GM19043 (cell line): Measurements from ENCODE around the gene MTFP1.
A peak's percentile ranks its signal among the peaks of the same experiment; 100 is the strongest.

Experiments used
- ATAC-seq: cut with Tn5 transposase; IDR thresholded peaks from one replicate; pipeline ENCODE4 v1.9.1; 2021; ENCODE audit warnings: low read depth; ENCODE audit not compliant: unreplicated experiment

Gene MTFP1

GRCh38 chr22:30425616-30426387 is at the start of gene MTFP1:
TSS of gene MTFP1 (plus strand) at chr22:30425768. CDS start at chr22:30425880, 112 bp downstream.
- no peak for ATAC-seq

DNA sequence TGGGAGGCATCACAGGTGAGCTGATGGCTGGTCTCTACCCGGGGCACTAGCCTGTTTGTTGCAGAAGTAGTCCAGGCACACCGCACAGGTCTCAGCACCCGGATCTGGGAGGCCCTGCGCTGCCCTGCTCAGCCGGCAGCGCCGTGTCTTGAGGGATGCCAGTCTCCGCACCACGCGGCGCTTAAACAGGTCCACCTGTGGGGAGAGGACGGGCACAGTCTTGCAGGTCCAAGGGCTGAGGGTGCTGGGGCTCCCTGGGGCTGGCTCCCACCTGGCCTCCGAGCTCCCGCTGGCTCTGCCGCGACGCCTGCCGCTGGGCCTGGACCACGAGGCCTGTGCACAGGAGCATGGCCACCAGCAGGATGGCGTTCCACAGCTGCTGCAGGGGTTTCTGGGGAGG is 45.6 kb upstream of the MTFP1 start:
- no peak for ATAC-seq

DNA sequence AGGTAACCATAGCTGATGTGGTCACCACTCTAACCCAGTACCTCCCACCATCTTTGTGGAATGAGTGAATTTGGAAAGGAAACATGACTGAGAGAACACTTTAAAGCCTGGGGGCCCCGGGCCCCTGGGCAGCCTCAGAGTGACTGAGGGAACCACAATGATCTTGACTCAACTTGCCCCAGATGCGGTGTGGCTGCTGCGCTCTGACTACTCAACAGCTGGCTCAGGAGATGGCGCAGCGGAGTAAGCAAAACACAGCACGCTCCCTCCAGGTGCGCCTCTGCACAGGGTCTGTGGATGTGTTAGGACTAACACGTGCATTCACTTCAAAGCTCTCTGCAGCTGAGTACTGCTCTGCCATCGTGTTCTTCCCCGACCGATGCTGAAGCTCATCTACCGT is 44.3 kb upstream of the MTFP1 start:
- ATAC-seq, result no peak

DNA sequence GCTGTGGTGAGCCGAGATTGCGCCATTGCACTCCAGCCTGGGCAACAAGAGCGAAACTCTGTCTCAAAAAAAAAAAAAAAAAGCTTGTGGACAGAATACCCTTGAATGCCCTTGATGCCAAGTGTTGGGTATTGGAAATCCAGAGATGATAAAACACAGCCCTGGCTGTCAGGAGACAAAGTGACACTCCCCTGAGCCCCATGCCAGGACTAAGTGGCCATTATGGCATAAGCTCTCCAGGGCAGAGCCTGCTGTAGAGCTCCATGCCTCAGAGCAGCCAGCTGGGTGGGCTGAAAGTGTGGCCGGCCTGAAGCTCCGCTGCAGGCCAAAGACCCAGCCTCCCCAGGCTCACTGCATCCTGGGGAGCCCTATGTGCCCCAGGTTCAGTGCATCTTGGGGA is 43.2 kb upstream of the MTFP1 start:
- ATAC-seq, result no peak

GRCh38 chr22:30383061-30383460 is 42.5 kb upstream of the MTFP1 start:
- no peak for ATAC-seq

GRCh38 chr22:30385942-30386341 is 39.6 kb upstream of the MTFP1 start:
- ATAC-seq, result no peak

DNA sequence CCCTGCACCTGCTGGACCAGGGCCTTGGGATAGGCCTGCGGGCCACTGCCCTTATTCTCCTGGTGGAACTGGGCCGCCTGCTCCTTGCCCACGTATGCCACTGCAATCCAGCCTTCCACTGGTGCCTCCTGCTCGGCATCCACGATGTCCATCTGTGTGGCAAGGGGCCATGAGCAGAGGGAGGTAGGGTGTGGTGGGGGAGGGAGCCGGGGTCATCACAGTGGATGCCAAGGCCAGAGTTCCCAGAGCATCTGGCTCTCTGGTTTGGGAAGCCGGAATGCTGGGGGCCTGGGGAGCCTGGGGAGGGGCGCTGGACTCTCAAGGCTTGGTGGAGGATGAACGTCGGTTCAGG is 39.0 kb upstream of the MTFP1 start:
- ATAC-seq, result no peak

DNA sequence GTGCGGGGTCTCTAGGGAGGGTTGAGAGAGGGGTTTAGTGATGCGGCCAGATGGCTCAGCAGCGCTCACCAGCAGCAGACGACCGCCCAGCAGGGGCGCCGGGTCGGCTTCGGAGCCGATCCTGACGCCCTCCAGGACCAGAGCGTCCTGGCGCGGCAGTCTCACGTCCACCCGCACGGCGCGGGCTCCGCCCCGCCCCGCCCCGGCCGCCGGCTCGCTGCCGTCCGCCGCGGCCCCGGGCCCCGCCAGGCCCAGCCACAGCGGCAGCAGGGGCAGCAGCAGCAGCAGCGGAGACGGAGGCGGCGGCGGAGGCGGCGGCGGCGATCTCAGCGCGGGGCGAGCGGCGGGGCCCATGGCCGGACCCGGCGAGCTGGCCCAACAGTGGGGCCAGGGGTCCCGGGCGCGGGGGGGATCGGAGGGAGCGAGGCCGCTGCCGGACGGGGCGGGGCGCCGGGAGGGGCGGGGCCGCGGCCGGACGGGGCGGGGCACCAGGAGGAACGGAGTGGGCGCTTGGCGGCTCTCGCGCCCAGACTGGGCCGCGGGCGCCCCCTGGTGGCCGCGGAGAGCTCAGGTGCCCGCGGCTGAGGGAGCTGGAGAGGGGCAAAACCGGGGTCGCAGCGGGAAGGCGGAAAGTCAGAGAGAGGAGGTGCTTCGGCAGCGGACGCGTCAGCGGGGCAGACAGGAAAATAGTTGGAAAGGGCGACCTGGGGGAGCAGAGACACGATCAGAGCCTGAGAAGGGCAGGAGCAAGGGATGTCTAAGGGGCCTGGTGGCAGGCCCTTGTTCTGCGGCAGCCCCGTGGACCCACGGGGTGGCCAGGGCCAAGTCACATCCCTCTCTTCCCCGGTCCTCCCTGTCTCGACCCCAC is 38.4 kb upstream of the MTFP1 start, which contains the start of gene RNF215:
RNF215 (minus strand) TSS at position 452 of the 868 bp plus-strand sequence; CDS start at position 354, 98 bp downstream.
- peak; percentile 55 for ATAC-seq

- ATAC-seq, result no peak
These were observed 34.4 kb upstream of the MTFP1 start for GRCh38 chr22:30390974-30391691.

DNA sequence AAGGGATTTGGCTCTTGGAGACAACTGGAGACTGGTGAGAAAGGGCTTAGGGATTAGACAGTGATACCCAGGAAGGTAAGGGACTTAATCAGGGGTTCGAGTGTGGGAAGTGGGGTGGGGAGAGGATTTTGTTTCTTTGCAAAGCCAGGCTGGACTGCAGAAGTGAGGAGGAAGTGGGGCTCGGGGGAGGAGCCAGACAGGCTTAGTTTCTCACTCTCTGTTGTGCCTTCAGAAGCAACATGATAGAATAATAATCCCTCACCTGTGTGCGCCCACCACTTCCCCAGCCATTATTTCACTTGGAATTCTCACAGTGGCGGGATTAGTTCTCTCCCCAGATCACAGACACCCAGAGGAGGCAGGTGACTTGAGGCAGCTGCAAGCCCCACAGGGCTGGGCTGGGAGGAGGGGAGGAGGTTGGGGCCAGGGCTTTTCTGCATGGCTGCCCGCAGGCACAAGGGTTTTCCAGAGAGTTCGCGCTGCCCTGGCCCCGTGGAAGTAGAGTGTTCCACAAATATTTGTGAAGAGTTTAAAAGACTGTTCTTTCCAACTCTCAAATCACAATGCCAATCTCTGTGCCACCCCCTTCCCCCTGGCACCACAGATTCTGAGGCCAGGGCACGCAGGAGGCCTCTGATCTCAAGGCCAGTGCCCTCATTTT is 32.8 kb upstream of the MTFP1 start:
- no peak for ATAC-seq

GRCh38 chr22:30393322-30393680 is 32.3 kb upstream of the MTFP1 start:
- no peak for ATAC-seq

DNA sequence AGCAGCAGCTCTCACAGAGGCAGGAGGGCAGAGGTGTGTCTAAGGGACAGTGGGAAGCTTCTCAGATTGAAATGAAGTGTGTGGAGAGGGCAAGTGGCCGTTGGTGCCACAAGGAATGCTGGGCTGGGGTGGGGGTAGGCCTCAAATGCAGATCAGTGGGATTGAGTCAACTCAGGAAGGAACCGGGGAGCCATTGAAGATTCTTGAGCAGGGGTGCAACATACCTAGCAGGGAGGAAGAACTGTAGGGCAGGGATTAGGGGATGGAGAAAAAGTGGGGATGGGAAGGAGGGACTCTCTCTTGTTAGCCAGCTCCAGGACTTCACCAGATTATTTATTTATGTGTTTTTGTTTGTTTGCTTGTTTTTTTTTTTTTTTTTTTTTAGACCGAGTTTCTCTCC is 31.7 kb upstream of the MTFP1 start:
- ATAC-seq, result no peak

DNA sequence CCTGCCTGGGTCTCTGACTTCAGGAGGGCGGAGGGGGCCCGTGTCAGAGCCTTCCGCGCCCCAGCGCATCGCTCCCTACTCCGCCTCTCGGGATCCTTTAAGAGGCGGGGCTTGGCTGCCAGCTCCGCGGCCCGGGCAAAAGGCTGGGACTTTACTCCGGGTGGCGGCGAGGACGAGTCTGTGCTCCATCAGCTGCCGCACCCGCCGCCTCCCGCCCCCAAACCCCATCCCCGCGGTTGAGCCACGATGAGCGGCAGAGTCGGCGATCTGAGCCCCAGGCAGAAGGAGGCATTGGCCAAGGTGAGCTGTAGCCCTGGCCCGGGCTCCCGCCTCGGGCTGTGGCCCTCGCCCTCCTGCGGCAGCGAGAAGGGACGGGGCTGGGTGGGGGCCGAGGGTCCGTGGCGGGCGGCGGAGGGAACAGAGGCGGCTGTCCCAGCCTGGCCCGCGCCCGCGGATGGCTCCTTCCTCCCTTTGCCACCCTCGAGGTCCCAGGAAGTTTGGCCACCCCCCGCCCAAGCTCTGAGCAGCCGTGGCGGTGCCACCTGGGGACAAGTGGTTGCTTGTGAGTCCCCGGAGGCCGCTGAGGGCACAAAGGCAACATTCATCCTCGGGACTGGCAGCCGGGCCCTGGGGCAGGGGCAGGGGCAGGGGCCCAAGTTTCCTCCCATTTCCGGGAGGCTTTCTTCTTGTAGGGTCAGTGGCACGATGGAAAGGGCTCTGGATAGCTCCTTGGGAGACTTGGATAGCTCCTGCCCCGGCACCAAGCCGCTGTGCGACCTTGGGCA is 28.5 kb upstream of the MTFP1 start, which contains the start of gene SEC14L2:
SEC14L2 (plus strand) TSS at position 148 of the 785 bp plus-strand sequence; CDS start at position 247, 99 bp downstream.
- no peak for ATAC-seq

- ATAC-seq, result no peak
These were observed 27.6 kb upstream of the MTFP1 start for GRCh38 chr22:30397656-30398635.

DNA sequence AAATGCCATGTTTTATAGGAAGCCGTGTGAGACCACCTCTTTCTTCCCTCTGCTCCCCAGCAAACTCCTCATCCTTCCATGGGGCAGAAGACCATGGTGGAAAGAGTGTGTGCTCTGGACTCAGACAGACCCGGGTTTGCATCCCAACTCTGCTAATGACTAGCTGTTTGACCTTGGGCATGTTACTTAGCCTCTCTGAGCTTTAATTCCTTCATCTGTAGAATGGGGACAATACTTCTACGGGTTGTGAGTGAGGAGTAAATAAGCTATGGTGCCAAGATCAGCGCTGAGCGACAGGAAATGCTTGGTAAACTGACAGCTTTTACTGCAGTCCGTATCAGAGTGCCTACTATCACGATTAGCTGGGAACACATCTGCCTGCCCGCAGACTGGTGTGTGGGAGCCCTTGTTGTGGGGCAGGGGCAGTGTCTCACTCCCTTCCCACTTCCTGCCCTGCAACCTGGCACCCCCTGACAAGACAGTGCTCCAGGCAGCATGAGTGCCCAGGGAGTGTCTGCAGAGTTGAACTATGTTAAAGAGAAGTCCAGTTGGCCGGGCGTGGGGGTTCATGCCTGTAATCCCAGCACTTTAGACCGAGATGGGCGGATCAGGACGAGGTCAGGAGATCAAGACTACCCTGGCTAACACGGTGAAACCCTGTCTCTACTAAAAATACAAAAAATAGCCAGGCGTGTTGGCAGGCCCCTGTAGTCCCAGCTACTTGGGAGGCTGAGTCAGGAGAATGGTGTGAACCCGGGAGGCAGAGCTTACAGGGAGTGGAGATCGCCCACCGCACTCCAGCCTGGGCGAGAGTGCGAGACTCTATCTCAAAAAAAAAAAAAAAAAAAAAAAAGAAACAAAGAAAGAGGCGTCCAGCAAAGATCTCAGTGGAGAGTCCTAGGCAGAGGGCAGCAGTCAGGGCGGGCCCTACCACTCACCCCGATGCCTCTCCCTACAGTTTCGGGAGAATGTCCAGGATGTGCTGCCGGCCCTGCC is 26.6 kb upstream of the MTFP1 start:
- ATAC-seq, result no peak

- no peak for ATAC-seq
These were observed 25.9 kb upstream of the MTFP1 start for GRCh38 chr22:30399718-30400117.

DNA sequence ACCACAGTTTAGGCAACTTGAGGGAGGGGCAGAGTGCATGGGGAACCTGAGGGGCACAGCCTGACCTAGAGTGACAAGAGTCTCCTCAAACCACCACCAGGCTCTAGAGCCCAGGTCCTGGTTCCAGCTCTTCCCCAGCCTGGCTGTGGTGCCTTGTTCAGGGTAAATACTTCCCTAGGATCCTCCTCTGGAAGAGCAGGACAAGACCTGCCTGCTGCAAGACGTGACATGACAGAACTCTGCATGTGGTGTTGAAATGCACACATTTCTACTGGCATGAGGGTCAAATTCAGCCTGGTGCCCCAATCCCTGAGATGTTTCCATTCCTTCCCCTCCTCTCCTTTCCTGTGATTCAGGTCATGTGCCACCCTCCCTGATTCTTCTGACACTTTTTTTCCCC is 25.4 kb upstream of the MTFP1 start:
- no peak for ATAC-seq
